IMR-90 (cell line): Measurements from ENCODE around the gene UPF1. TPM values are rescaled to one million over a fixed set of nuclear protein-coding genes. Genes with fewer than 3 reads are reported as not detected.

Experiments used
- ATAC-seq: fragments of 200-7000 bp; cut with Tn5 transposase; 2 replicates; pipeline ENCODE4 v1.9.1; 2020; ENCODE audit warnings: low read depth, mild to moderate bottlenecking, moderate library complexity
- BruUV-seq: library from RNA; stranded (reverse); fragments of 400-500 nt; replicated peaks from 2 replicates; lab custom pipeline; 2021; lab: Mats Ljungman, UMichigan
- CTCF ChIA-PET: fragments of 300-600 bp; formaldehyde crosslinking; extraction: SDS; loops from one replicate; lab custom pipeline; 2021; ENCODE audit warnings: antibody characterized with exemption; lab: Yijun Ruan, JAX
- POLR2A ChIA-PET: fragments of 300-600 bp; sonication (Branson Sonifier 250); formaldehyde crosslinking; loops from one replicate; lab custom pipeline; 2022; ENCODE audit warnings: antibody characterized with exemption; ENCODE audit not compliant: unreplicated experiment; lab: Charles Lee
- DNase-seq: peaks from one replicate; pipeline ENCODE4 v3.0.0; 2013
- H2AFZ ChIP-seq: replicated peaks from 2 replicates; pipeline ENCODE3; 2013; ENCODE audit warnings: low read length, mild to moderate bottlenecking; ENCODE audit not compliant: poor library complexity
- H2AK5ac ChIP-seq: 2 replicates; pipeline ENCODE4 v1.6.1; 2013; ENCODE audit warnings: low read depth, low read length, inconsistent platforms
- H2AK9ac ChIP-seq: replicated peaks from 2 replicates; pipeline ENCODE3; 2013; ENCODE audit warnings: mild to moderate bottlenecking, low read depth, low read length, moderate library complexity; ENCODE audit not compliant: poor library complexity
- H2BK120ac ChIP-seq: 2 replicates; pipeline ENCODE4 v1.6.1; 2013; ENCODE audit warnings: low read depth, low read length, inconsistent platforms
- H2BK15ac ChIP-seq: 3 replicates; pipeline ENCODE4 v1.6.1; 2013; ENCODE audit warnings: low read depth, low read length, inconsistent platforms
- H2BK20ac ChIP-seq: 2 replicates; pipeline ENCODE4 v1.6.1; 2013; ENCODE audit warnings: low read depth, mild to moderate bottlenecking, inconsistent platforms, low read length, moderate library complexity
- H2BK5ac ChIP-seq: 2 replicates; pipeline ENCODE4 v1.6.1; 2013; ENCODE audit warnings: mild to moderate bottlenecking, low read depth, low read length, inconsistent platforms; ENCODE audit not compliant: poor library complexity, severe bottlenecking
- H3K14ac ChIP-seq: replicated peaks from 2 replicates; pipeline ENCODE4 v1.6.1; 2013; ENCODE audit warnings: low read depth, low read length, inconsistent platforms
- H3K18ac ChIP-seq: 2 replicates; pipeline ENCODE4 v1.6.1; 2013; ENCODE audit warnings: low read depth, low read length, control low read depth
- H3K23ac ChIP-seq: 2 replicates; pipeline ENCODE4 v1.6.1; 2013; ENCODE audit warnings: low read depth, low read length, inconsistent platforms
- H3K27ac ChIP-seq: 2 replicates; pipeline ENCODE4 v1.5.1; 2013; ENCODE audit warnings: mild to moderate bottlenecking, control low read depth, low read length; ENCODE audit not compliant: insufficient read depth
- H3K27me3 ChIP-seq: 2 replicates; pipeline ENCODE4 v1.6.1; 2013; ENCODE audit warnings: low read length; ENCODE audit not compliant: control insufficient read depth, insufficient read depth
- H3K36me3 ChIP-seq: 2 replicates; pipeline ENCODE4 v1.6.1; 2013; ENCODE audit warnings: low read length, mixed read lengths; ENCODE audit not compliant: control insufficient read depth, insufficient read depth
- H3K4ac ChIP-seq: 2 replicates; pipeline ENCODE4 v1.6.1; 2013; ENCODE audit warnings: low read depth, low read length, inconsistent platforms
- H3K4me1 ChIP-seq: 2 replicates; pipeline ENCODE4 v1.6.1; 2013; ENCODE audit warnings: low read length, mixed read lengths; ENCODE audit not compliant: control insufficient read depth, insufficient read depth
- H3K4me2 ChIP-seq: 2 replicates; pipeline ENCODE4 v1.6.1; 2013; ENCODE audit warnings: low read depth, mild to moderate bottlenecking, control low read depth, low read length, moderate library complexity
- H3K4me3 ChIP-seq: 2 replicates; pipeline ENCODE4 v1.5.1; 2013; ENCODE audit warnings: low read depth, mild to moderate bottlenecking, control low read depth, low read length, moderate library complexity; ENCODE audit not compliant: insufficient read depth
- H3K56ac ChIP-seq: 2 replicates; pipeline ENCODE4 v1.6.1; 2013; ENCODE audit warnings: low read length, inconsistent platforms; ENCODE audit not compliant: insufficient read depth; ENCODE audit errors: extremely low read depth
- H3K79me1 ChIP-seq, 2 experiments: 2 replicates each; pipeline ENCODE4 v1.6.1; 2013; ENCODE audit warnings: low read length in 2 of 2, inconsistent platforms in 1 of 2, low read depth in 1 of 2
- H3K9ac ChIP-seq: 2 replicates; pipeline ENCODE4 v1.6.1; 2013; ENCODE audit warnings: low read depth, low read length, control low read depth
- H3K9me1 ChIP-seq: 2 replicates; pipeline ENCODE4 v1.6.1; 2013; ENCODE audit warnings: low read length, inconsistent platforms; ENCODE audit not compliant: insufficient read depth
- H3K9me3 ChIP-seq: 2 replicates; pipeline ENCODE4 v1.6.1; 2013; ENCODE audit warnings: low read length; ENCODE audit not compliant: control insufficient read depth, insufficient read depth
- H4K20me1 ChIP-seq: 2 replicates; pipeline ENCODE4 v1.6.1; 2013; ENCODE audit warnings: low read length, inconsistent platforms; ENCODE audit not compliant: insufficient read depth
- H4K5ac ChIP-seq: 2 replicates; pipeline ENCODE4 v1.6.1; 2013; ENCODE audit warnings: mild to moderate bottlenecking, low read depth, low read length, control low read depth
- H4K8ac ChIP-seq, 2 experiments: 2 replicates each; pipeline ENCODE4 v1.6.1; 2013; ENCODE audit warnings: low read depth in 2 of 2, low read length in 2 of 2, control low read depth in 1 of 2, inconsistent platforms in 1 of 2
- H4K91ac ChIP-seq: 2 replicates; pipeline ENCODE4 v1.6.1; 2013; ENCODE audit warnings: low read depth, low read length, inconsistent platforms; ENCODE audit not compliant: insufficient read depth
- FOS ChIP-seq: fragments of 150-350 bp; IDR thresholded peaks from 2 replicates; pipeline ENCODE4 v1.6.1; 2016; ENCODE audit warnings: low read depth, low read length
- MAZ ChIP-seq: IDR thresholded peaks from 2 replicates; pipeline ENCODE4 v1.6.1; 2012; ENCODE audit warnings: low read depth, mild to moderate bottlenecking, low read length, improper control_type of control experiment, moderate library complexity, borderline replicate concordance
- MXI1 ChIP-seq: IDR thresholded peaks from 2 replicates; pipeline ENCODE4 v1.6.1; 2012; ENCODE audit warnings: low read depth, mild to moderate bottlenecking, low read length, moderate library complexity, borderline replicate concordance
- RAD21 ChIP-seq: IDR thresholded peaks from 2 replicates; pipeline ENCODE4 v1.6.1; 2012; ENCODE audit warnings: low read length, improper control_type of control experiment
- SMC3 ChIP-seq: fragments of 150-350 bp; IDR thresholded peaks from 2 replicates; pipeline ENCODE4 v1.6.1; 2016; ENCODE audit warnings: low read depth, mild to moderate bottlenecking, antibody characterized with exemption, low read length, moderate library complexity
- USF2 ChIP-seq: fragments of 150-350 bp; IDR thresholded peaks from 2 replicates; pipeline ENCODE4 v1.6.1; 2017; ENCODE audit warnings: mild to moderate bottlenecking, antibody characterized with exemption, low read length, low read depth
- WGBS, 2 experiments: methylation state at CpG; one replicate each; pipeline versions ENCODE4 v1.1.5 to v1.1.7; 2013; ENCODE audit warnings: missing lambda C conversion rate in 2 of 2; ENCODE audit not compliant: insufficient read length in 1 of 2; ENCODE audit errors: extremely low coverage in 2 of 2; 5-methylcytosine and 5-hydroxymethylcytosine counted together
- dilution Hi-C: fragments of 300-500 bp; cut with HindIII; formaldehyde crosslinking; loops from one replicate; pipeline ENCODE4 v1.14.3; 2018; ENCODE audit warnings: low sequenced_read_pairs; ENCODE audit not compliant: unreplicated experiment
- in situ Hi-C: fragments of 300-500 bp; cut with MboI; formaldehyde crosslinking; loops from 3 replicates; pipeline ENCODE4 v1.14.3; 2019; ENCODE audit warnings: low sequenced_read_pairs, inconsistent platforms, mixed read lengths
- intact Hi-C: fragments of 100-400 bp; cut with micrococcal nuclease; formaldehyde crosslinking; loops from 2 replicates; pipeline ENCODE4 v1.10.0; 2022
- polyA plus RNA-seq, 3 experiments: library from polyadenylated mRNA; depleted of rRNA; stranded (reverse); fragments of >200 nt; gene quantifications; 2 replicates each; pipeline ENCODE4 v1.2.3, GENCODE V29; 2012; ENCODE audit warnings: low replicate concordance in 1 of 3
- total RNA-seq: library from RNA; depleted of rRNA; stranded (reverse); fragments of >200 nt; gene quantifications from 2 replicates; pipeline ENCODE4 v1.2.3, GENCODE V29; 2012

UPF1 gene
- total and polyA plus RNA-seq, 2 of the 4 experiments (the other 2 are of a cell fraction), result 31.2 to 50.3 TPM

DNA sequence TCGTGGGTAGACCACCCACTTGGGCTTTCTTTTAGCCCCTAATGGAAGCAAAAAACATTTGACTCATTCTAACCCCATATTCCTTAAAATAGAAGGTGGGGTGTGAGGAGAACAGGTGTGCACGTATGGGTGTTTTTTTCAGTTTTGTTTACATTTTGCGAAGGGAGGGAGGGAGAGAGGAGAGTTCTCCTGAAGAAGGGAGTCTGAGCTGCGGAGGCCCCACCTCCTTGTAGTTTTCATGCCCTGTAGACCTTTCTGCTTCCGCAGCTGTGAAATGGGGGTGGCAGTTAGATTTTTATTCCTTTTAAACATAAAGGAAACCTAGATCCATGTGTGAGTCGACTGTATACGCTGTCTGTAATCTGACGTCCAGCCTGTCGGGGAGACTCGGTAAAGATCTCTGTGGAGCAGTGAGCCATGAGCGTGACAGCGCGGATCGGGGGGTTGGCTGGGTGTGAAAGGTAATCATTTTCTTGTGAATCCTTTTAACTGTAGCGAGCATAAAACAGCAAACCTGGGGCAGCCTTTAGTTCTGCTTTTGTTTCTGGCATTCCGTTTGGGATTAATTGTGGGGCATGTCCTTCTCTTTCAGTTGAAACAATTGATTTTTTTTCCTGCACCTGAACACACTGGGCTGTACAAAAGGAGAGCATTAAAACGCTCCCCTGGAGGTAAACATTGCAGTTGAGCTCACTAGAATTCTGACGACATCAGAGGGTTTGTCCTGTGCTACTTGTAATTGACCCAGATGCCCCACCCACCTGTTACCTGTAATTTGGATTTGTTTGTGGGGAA lies 2.3 kb downstream of the UPF1 start:
- DNase-seq (no peak), ATAC-seq (no peak)
- Histone ChIP-seq H3K4me1 (peaks cover 18% of the 10 kb centered on the region), H3K9me1 (peaks cover 26% of the 10 kb centered on the region), H3K27ac (no peak overlapping the region), H4K5ac (no peak overlapping the region), H3K27me3 (no peaks in the 10 kb centered on the region), H4K8ac (no peak overlapping the region), H3K9ac (peak overlapping the region; percentile 7), H3K18ac (no peak overlapping the region), H2BK120ac (no peak overlapping the region), H4K91ac (no peak overlapping the region), H2AK5ac (no peak overlapping the region), H4K20me1 (peaks cover 72% of the 10 kb centered on the region), H2BK20ac (no peak overlapping the region), H2BK5ac (no peak overlapping the region), H3K23ac (peak overlapping the region; percentile 86), H3K14ac (0 out of 2 replicates have a peak overlapping the region, but pooled peaks have one; percentile 59), H3K56ac (no peak overlapping the region), H3K79me1 (peaks cover 4 to 65% of the 10 kb centered on the region in 2 experiments; a peak in 3 of 4 replicates), H2BK15ac (no peak overlapping the region), H3K4me3 (peak overlapping the region; percentile 80), H3K36me3 (peaks cover 12% of the 10 kb centered on the region), H3K9me3 (no peaks in the 10 kb centered on the region), H3K4me2 (peak overlapping the region; percentile 96), H2AK9ac (peak overlapping the region; percentile 66), H2AFZ (no peak overlapping the region), H3K4ac (no peak overlapping the region)
- in situ Hi-C loops, result no loop called here
- TF ChIP-seq FOS, result no peak
- TF ChIP-seq MXI1, result 0 out of 2 replicates have a peak, but pooled peaks have one; percentile 33
- 0 out of 2 replicates have a peak, but pooled peaks have one; percentile 17 for TF ChIP-seq MAZ
- TF ChIP-seq RAD21, result no peak
- no peak for TF ChIP-seq USF2
- no peak for TF ChIP-seq SMC3
- dilution Hi-C loops, result no loop called here
- CTCF ChIA-PET, result no interaction called here
- no TSS peak for BruUV-seq
- POLR2A ChIA-PET, result no interaction called here
- WGBS, 2 experiments, result 0% methylated on average over 1 of the region's 18 CpGs; no CpG with 5 or more reads in 1 of the 2 experiments
- intact Hi-C loops, result loop anchor here (5.0 kb wide), 1 partner anchor 247 kb away; the partner anchor contains the start of gene REX1BD
